Measurements from ENCODE around the gene TRAK2.

DNA sequence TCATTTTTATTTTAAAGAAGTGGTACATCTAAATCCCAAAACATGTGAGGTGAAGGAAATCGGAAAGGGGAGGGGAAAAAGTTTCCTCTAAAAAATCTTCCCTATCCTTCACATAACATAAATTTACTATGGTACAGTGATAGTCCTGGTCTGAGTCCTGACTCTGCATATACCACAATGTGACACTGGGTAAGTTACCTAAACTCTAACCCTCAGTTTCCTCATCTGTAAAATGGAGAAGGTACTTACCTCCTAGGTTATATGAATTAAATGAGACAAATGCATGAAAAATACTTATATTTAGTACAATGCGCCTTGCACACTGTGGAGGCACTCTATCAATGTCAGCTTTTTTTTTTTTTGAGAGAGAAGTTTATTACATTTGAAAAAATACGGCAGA lies 42.3 kb downstream of the TRAK2 start:
- no peak for TF ChIP-seq EZH2phosphoT487 (IDR thresholded peaks at IDR 0.05; ENCODE audit: borderline replicate concordance, low read length)
- no peak for TF ChIP-seq EZH2 (IDR thresholded peaks at IDR 0.05; ENCODE audit: low read length, unreplicated experiment)
- TF ChIP-seq, protein P1, sequence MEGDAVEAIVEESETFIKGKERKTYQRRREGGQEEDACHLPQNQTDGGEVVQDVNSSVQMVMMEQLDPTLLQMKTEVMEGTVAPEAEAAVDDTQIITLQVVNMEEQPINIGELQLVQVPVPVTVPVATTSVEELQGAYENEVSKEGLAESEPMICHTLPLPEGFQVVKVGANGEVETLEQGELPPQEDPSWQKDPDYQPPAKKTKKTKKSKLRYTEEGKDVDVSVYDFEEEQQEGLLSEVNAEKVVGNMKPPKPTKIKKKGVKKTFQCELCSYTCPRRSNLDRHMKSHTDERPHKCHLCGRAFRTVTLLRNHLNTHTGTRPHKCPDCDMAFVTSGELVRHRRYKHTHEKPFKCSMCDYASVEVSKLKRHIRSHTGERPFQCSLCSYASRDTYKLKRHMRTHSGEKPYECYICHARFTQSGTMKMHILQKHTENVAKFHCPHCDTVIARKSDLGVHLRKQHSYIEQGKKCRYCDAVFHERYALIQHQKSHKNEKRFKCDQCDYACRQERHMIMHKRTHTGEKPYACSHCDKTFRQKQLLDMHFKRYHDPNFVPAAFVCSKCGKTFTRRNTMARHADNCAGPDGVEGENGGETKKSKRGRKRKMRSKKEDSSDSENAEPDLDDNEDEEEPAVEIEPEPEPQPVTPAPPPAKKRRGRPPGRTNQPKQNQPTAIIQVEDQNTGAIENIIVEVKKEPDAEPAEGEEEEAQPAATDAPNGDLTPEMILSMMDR (conservative IDR thresholded peaks at IDR 0.05; ENCODE audit: low read depth, low read length): no peak
